Dermis microvascular lymphatic vessel endothelial cell (primary cell): Measurements from ENCODE around the gene HIF3A. TPM values are rescaled to one million over a fixed set of nuclear protein-coding genes. Genes with fewer than 3 reads are reported as not detected.
"Not testable (repeated sequence)": the region's sequence is repeated elsewhere in the genome, so short reads cannot be mapped to it uniquely, and the experiment has no call there.

ENCODE experiments used
- DNase-seq, 2 donors: peaks; one replicate each; pipeline versions ENCODE4 v3.0.0 to v3.0.0-alpha.2; 2010; ENCODE audit warnings: low read depth in 2 of 2
- total RNA-seq: library from RNA; depleted of rRNA; stranded (reverse); fragments of >200 nt; gene quantifications from 2 replicates; pipeline ENCODE4 v1.2.1, GENCODE V29; 2014

The HIF3A gene
- total RNA-seq, 1 donor from 2014 or later: 11.9 TPM

DNA sequence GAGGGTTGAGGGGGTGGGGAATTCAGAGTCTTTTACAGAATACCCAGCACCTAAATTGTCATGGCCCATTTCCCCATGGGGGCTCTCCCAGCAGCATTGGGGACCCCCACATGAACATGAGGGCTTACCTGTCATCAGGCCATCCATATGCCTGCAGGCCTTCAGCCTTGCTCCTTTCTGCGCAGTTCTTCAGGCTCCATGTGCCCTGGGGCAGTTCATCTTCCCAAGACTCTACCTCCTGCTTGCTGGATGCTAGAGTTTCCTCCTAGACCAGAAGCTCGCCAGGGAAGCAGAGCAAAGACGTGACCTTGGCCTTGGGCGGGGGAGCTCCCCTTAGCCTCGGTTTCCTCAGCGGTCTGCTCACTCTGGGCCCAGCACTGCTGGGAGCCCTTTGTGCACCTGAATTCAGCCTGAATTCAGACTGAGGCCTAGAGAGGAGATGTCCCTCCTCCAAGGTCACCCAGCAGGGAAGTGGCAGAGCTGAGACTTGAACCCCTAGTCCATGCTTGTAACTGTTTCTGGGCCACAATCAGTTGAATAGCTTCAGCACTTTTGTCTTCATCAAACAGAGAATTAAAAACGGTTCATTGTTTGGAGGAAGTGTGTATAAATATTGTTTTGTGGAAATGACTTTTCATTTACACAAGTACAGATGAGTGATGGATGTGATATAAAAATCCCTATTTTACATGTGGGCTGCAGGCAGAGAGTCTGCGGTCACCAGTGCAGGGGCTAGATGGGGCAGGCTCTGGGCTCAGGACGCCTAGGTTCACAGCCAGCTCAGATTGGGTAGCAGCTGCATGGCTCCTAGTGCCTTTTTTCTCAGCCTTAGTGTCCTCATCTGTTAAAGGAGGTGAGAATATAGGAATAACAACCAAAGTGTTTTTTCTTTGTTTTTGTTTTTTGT, 59.6 kb downstream of the HIF3A start:
- DNase-seq: no peak

DNA sequence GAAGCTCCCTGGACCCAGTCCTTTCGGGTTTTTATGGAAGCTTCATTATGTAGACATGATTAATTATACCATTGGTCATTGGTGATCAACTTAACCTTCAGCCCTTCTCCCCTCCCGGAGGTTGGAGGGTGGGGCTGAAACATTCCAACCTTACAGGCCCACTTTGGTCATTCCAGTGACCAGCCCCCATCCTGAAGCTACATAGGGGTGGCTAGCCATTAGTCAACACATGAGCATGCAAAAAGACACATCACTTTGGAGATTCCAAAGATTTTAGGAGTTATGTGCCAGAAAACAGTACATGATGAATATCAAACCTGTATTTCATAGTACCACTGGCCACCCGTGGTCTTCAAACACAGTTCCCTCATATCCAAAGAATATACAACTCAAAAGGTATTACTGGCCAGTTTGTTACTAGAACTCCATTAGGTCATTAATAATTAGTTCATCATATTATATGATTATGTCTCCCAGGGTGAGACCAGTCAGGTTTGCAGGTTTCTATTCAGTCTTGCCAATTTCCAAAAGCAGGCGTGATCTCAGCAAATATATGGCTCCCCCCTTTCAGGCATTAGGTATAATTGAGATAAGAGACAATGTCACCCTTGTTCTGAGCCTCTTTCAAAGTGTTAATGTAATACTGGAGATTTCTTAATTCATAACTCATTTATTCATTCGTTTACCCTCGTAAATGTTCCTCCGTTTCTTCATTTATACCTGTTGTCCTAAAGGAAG, 61.2 kb downstream of the HIF3A start:
- DNase-seq: no peak

DNA sequence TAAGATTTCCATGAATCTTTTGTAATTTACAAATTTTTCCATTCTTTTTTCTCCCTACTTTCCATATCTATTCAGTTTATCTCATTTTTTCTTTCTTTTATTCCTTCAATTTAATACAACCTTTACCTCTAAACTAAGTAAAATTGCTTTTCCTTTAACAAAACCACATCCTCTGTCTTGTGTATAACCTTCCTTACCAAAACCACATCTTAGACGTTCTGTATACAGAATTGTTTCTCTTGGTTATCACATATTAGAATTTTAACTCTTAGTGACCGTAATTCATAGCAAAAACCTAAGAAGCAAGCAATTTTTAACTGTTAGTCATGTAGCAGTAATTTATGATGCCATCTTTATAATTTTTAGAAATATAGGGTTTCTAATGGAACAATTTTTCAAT, 65.1 kb downstream of the HIF3A start:
- no peak for DNase-seq

- no peak for DNase-seq
Measured at GRCh38 chr19:46364359-46364758, 67.5 kb downstream of the HIF3A start.

DNA sequence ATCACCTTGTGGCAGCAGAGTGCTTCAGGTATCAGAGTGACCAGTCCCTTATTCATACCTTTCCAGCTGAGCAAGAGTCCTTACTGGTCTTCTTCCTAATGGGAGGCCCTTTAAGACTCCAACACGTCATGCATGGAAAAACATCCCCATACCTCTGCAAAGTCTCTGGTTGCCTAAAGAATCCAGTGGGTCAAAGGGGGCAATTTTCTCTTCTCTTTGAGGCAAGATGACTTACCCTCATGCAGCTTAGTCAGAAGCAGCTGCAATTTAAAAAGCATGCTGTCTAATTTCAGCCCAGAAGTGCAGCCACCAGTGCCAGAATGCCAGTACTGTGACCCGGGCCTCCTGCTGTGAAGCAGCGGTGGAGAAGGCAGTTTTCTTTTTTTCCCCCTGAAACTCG, 68.7 kb downstream of the HIF3A start:
- DNase-seq: no peak

- no peak for DNase-seq
Measured at GRCh38 chr19:46366620-46367292, 69.9 kb downstream of the HIF3A start.

- DNase-seq: no peak
Measured at GRCh38 chr19:46367426-46367825, 70.6 kb downstream of the HIF3A start.

DNA sequence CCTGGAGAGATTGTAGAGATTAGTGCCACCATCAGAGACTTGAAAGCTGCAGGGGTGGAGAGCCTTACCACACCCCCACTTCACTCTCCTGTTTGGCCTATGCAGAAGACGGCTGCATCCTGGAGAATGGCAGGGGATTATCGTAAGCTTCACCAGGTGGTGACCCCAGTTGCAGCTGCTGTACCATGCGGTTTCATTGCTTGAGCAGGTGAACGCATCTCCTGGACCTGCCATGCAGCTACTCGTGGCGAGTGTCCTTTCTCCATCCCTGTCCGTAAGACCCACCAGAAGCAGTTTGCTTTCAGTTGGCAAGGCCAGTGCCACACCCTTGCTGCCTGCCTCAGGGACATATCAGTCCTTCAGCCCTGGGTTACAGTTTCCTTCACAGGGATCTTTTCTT, 71.3 kb downstream of the HIF3A start:
- DNase-seq: no peak

DNA sequence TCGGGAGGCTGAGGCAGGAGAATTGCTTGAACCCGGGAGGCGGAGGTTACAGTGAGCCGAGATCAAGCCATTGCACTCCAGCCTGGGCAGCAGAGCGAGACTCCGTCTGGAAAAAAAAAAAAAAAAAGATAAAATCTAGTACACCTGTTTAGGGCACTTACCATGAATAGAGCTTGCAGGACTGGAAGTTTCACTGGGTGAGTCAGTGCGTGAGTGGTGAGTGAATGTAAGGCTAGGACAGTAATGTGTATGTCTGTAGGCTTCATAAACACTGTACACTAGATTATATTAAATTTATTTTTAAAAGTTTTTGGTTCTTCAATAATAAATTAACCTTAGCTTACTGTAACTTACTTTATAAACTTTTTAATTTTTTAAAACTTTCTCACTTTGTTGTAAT, 73.0 kb downstream of the HIF3A start:
- DNase-seq: no peak

DNA sequence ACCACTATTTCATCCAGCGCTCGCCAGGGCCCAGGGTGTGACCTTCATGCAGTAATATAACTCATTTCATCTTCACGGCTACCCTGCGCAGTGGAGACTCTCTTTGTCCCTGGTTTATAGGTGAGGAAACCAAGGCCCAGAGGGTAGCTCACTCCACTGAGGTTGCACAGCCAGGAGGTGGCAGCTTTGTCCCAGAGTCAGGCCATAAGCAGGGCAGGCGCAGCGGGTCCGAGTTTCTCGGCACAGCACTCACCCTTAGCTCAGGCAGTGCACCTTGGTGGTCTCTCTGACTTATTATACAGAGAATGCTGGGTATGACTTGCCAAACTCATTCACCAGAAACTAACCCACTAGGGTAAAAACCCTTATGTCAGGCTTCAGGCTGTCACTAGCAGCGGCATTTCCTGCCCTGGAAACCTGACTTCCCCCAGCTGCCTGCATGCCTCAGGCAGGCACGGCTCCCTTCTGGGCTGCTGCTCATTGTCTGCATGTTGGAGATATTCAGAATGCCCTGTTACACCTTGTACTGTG, 74.6 kb downstream of the HIF3A start:
- DNase-seq: peak in 1 of 2 donors; percentile 57

GRCh38 chr19:46372901-46373490, 76.2 kb downstream of the HIF3A start:
- peak in 1 of 2 donors; percentile 45 for DNase-seq

DNA sequence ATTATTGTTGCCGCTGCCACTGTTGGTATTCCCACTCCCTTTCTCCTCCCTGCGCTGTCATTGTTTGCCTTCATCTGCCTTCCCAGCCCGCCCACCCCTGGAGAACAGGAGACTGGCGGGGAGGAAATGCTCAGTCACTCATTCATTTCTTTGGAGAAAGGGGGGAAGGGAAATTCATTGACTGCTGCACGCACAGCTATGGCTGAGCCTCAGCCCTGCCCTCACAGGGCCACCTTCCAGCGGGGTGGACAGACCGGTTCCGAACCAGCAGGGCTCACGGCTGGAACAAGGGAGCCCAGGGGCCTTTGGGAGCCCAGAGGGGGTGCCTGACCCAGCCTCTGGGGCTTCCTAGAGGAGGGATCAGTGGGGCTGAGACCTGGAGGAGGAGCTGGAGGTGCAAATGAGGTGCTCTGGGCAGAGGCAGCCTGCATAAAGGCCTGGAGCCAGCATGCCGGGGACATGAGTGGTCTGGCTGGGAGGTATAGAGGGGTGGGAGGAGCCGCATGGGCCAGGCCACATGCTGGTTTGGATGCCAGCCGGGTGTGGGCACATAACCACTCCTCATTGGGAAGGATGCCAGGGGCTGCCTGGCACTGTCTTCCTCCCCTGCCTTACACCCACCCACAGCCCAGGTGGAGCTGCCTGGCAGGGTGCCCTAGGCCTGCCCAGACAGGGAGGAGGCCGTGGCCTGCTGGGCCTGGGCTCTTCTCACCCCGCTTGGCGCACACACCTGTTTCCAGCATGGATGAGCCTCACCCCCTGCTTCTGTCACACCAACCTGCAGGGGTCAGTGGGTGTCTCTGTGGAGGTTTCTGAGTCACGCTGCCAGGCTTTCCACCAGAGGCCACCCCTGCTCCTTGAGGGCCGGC, 76.9 kb downstream of the HIF3A start:
- DNase-seq: peak in 1 of 2 donors; percentile 81

GRCh38 chr19:46374536-46375475, 78.0 kb downstream of the HIF3A start:
- no peak for DNase-seq

DNA sequence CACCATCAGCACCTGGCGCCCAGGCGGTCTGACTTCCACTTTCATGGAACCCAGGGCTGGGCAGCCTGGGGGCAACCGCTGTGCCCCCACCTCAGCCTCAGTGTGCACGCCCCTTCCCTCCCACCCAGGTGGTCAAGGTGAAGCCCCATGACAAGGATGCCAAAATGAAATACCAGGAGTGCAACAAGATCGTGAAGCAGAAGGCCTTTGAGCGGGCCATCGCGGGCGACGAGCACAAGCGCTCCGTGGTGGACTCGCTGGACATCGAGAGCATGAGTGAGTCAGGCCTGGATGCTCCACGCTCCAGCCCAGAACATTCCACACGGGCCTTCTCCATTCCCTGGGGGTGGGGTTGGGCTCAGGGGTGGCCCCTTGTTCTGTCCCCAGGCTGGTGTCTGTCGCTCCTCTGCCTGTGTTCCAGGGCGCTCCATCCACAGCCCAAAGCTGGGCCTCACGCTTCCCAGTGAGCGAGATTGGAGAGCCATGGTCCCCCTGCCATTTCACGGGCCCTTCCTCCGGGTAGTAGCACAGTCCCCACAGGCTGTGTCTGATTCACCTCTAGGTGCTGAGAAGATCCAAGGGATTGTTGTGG, 78.7 kb downstream of the HIF3A start:
- DNase-seq: not testable (repeated sequence)

DNA sequence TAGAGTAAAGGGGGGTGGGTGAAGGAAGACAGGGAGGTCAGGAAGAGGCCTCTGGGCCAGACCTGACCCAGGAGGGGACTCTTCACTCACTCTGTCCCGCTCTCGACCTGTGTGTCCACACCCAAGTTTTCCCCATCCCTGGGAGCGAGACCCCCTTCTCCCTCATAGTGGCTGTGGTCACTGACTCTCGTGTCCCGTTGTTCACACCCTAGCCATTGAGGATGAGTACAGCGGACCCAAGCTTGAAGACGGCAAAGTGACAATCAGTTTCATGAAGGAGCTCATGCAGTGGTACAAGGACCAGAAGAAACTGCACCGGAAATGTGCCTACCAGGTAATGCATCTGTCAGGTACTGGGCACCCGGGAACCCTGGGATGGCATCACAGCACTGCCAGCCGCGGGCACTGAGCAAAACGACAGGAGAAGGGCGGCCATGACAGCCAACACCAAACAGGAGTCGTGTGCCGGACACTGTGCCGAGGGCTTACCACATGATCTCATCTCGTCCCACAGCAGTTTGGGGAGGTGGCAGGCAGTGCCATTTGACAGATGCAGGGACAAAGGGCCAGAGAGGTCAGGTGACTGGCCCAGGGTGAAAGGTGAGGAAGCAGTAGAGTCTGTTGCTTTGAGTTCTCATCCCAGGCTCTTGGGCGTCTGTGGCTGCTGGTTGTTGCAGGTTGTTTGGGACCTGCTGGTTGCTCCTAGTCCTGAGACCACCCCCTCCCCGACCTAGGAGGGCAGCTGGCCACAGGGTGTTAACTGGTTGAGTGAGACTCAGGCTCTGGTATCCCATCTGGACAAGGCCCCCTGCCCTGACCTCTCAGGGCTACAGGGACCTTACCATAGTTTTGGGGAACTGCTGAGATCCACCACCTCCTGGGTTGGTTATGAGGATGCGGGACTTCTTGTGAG, 79.7 kb downstream of the HIF3A start:
- DNase-seq: no peak

DNA sequence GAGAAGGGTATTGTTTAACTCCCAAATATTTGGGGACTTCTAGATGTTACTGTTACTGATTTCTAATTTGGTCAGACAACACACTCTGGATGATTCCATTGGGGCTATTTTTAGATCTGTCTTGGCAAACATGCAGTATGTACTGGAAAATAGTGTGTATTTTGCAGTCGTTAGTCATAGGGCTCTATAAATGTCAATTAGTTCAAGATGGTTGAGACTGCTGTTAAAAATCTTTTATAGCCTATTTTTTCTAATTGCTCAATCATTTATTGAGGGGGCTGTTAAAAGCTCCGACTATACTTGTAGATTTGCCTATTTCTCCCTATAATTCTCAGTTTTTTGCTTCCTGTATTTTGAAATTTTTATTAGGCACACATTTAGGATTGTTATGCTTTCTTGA, 81.4 kb downstream of the HIF3A start:
- DNase-seq: peak; percentile 30 to 36

GRCh38 chr19:46380690-46381089, 83.8 kb downstream of the HIF3A start:
- DNase-seq: no peak

DNA sequence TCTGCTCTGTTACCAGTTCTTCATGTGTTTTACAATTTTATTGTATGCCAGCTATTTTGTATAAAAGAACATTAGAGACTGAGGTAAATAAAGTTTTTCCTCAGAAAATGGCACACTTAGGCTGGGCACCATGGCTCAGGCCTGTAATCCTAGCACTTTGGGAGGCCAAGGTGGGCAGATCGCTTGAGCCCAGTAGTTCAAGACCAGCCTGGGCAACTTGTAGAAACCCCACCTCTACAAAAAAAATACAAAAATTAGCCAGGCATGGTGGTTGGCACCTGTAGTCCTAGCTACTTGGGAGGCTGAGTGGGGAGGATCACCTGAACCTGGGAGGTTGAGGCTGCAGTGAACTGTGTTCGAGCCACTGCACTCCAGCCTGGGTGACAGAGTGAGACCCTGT, 84.5 kb downstream of the HIF3A start:
- no peak for DNase-seq
